ENCODE data around the gene CDC42SE2.

- TF ChIP-seq CTCF (conservative IDR thresholded peaks at IDR 0.05; ENCODE audit: low read depth, low read length) (no peak), POLR2A (IDR thresholded peaks at IDR 0.05; ENCODE audit: low read depth, low read length) (no peak), MXI1 (IDR thresholded peaks at IDR 0.05; ENCODE audit: borderline replicate concordance, low read depth, low read length) (no peak), RFX5 (IDR thresholded peaks at IDR 0.05; ENCODE audit: low read depth, low read length) (no peak), MAZ (IDR thresholded peaks at IDR 0.05; ENCODE audit: borderline replicate concordance, low read depth, low read length) (no peak), SMC3 (IDR thresholded peaks at IDR 0.05; ENCODE audit: low read depth, low read length) (no peak), RCOR1 (IDR thresholded peaks at IDR 0.05; ENCODE audit: insufficient replicate concordance, low read length) (no peak), ELK1 (IDR thresholded peaks at IDR 0.05; ENCODE audit: borderline replicate concordance, low read depth, low read length) (no peak), FOS (IDR thresholded peaks at IDR 0.05; ENCODE audit: low read depth, low read length) (no peak)
These were observed 22.5 kb downstream of the CDC42SE2 start for GRCh38 chr5:131286400-131286715.
